BJ (cell line): ENCODE data around the gene DEFB131A. TPM values are rescaled to one million over a fixed set of nuclear protein-coding genes. Genes with fewer than 3 reads are reported as not detected.
"Not testable (repeated sequence)": the region's sequence is repeated elsewhere in the genome, so short reads cannot be mapped to it uniquely, and the experiment has no call there.

Experiments
- CTCF ChIA-PET: fragments of 350-600 bp; formaldehyde crosslinking; extraction: SDS; loops from one replicate; lab custom pipeline; 2021; ENCODE audit warnings: antibody characterized with exemption, inconsistent platforms; lab: Yijun Ruan, JAX
- POLR2A ChIA-PET: fragments of 300-600 bp; sonication (Branson Sonifier 250); formaldehyde crosslinking; extraction: SDS; loops from one replicate; lab custom pipeline; 2021; ENCODE audit warnings: antibody characterized with exemption; lab: Charles Lee
- DNase-seq: peaks from one replicate; pipeline ENCODE4 v3.0.0-alpha.2; 2011; ENCODE audit warnings: low read depth
- H3K27me3 ChIP-seq: 2 replicates; pipeline ENCODE4 v1.6.0; 2011; ENCODE audit warnings: low read length; ENCODE audit not compliant: control insufficient read depth, insufficient read depth
- H3K36me3 ChIP-seq: 2 replicates; pipeline ENCODE4 v1.5.1; 2011; ENCODE audit warnings: low read length; ENCODE audit not compliant: control insufficient read depth, insufficient read depth
- H3K4me3 ChIP-seq: 2 replicates; pipeline ENCODE4 v1.5.1; 2011; ENCODE audit warnings: low read depth, mild to moderate bottlenecking, control low read depth, low read length
- CTCF ChIP-seq: IDR thresholded peaks from 2 replicates; pipeline ENCODE4 v1.5.1; 2011; ENCODE audit warnings: low read depth, mild to moderate bottlenecking, control low read depth, inconsistent platforms, low read length, moderate library complexity; ENCODE audit not compliant: insufficient read depth
- polyA plus RNA-seq: library from polyadenylated mRNA; depleted of rRNA; stranded (reverse); fragments of >200 nt; gene quantifications from 2 replicates; pipeline ENCODE4 v1.2.3, GENCODE V29; 2011; rRNA removed
- small RNA-seq: library from RNA; depleted of rRNA; stranded (forward); fragments of <200 nt; gene quantifications from one replicate; pipeline ENCODE3, GENCODE V24; 2012; ENCODE audit warnings: low replicate concordance, low read depth; ENCODE audit not compliant: insufficient read length

The DEFB131A gene
- polyA plus RNA-seq, 1 experiment, result not detected

- peak; percentile 45 for TF ChIP-seq CTCF
- DNase-seq, H3K36me3 ChIP-seq, POLR2A ChIA-PET, H3K27me3 ChIP-seq, H3K4me3 ChIP-seq: not testable (repeated sequence)
- CTCF ChIA-PET, result interaction anchor here (1.2 to 1.6 kb wide), 2 partner anchors 37 to 159 kb away, joined by 3 read pairs; no protein-coding TSS in a partner anchor
Measured at GRCh38 chr4:9495443-9495842, 51.2 kb downstream of the DEFB131A start.

- H3K36me3 ChIP-seq, DNase-seq, H3K27me3 ChIP-seq, POLR2A ChIA-PET, CTCF ChIA-PET, H3K4me3 ChIP-seq: not testable (repeated sequence)
Measured at GRCh38 chr4:9497575-9498467, 53.6 kb downstream of the DEFB131A start.

GRCh38 chr4:9498468-9499040, 54.3 kb downstream of the DEFB131A start:
- CTCF ChIA-PET, result not testable (repeated sequence)

GRCh38 chr4:9499974-9500487, 55.8 kb downstream of the DEFB131A start:
- CTCF ChIA-PET, DNase-seq, POLR2A ChIA-PET: not testable (repeated sequence)

More at GRCh38 chr4:9498468-9499040, 54.3 kb downstream of the DEFB131A start:
- H3K36me3 ChIP-seq, DNase-seq, H3K27me3 ChIP-seq, H3K4me3 ChIP-seq, POLR2A ChIA-PET: not testable (repeated sequence)

More at GRCh38 chr4:9499974-9500487, 55.8 kb downstream of the DEFB131A start:
- not testable (repeated sequence) for H3K36me3 ChIP-seq, H3K27me3 ChIP-seq, H3K4me3 ChIP-seq

Small RNA genes lying within 50 kb of the gene (small RNA-seq; reads per million reads assigned to genes)
- not detected for gene RNA5SP153

Other genes with a start within 250 kb of the DEFB131A start
- gene USP17L10, start 233.8 kb upstream of the DEFB131A start, polyA plus RNA-seq, result not detected in 2 replicates
- not detected in 2 replicates for gene USP17L11, start 229.0 kb upstream of the DEFB131A start, polyA plus RNA-seq
- not detected in 2 replicates for gene USP17L12, start 224.3 kb upstream of the DEFB131A start, polyA plus RNA-seq
- not detected in 2 replicates for gene USP17L13, start 219.5 kb upstream of the DEFB131A start, polyA plus RNA-seq
- gene USP17L15, start 210.0 kb upstream of the DEFB131A start, polyA plus RNA-seq, result not detected in 2 replicates
- not detected in 2 replicates for gene USP17L17, start 200.5 kb upstream of the DEFB131A start, polyA plus RNA-seq
- gene USP17L18, start 195.8 kb upstream of the DEFB131A start, polyA plus RNA-seq, result not detected in 2 replicates
- not detected in 2 replicates for gene USP17L19, start 191.0 kb upstream of the DEFB131A start, polyA plus RNA-seq
- not detected in 2 replicates for gene USP17L20, start 186.3 kb upstream of the DEFB131A start, polyA plus RNA-seq
- gene USP17L21, start 181.5 kb upstream of the DEFB131A start, polyA plus RNA-seq, result not detected in 2 replicates
- gene USP17L22, start 176.8 kb upstream of the DEFB131A start, polyA plus RNA-seq, result not detected in 2 replicates
- not detected in 2 replicates for gene USP17L24, start 119.2 kb upstream of the DEFB131A start, polyA plus RNA-seq
- not detected in 2 replicates for gene USP17L25, start 114.5 kb upstream of the DEFB131A start, polyA plus RNA-seq
- not detected in 2 replicates for gene USP17L26, start 109.8 kb upstream of the DEFB131A start, polyA plus RNA-seq
- not detected in 2 replicates for gene USP17L5, start 105.0 kb upstream of the DEFB131A start, polyA plus RNA-seq
- not detected in 2 replicates for gene USP17L27, start 100.3 kb upstream of the DEFB131A start, polyA plus RNA-seq
- gene USP17L28, start 95.5 kb upstream of the DEFB131A start, polyA plus RNA-seq, result not detected in 2 replicates
- gene USP17L29, start 90.8 kb upstream of the DEFB131A start, polyA plus RNA-seq, result not detected in 2 replicates
- gene USP17L30, start 81.3 kb upstream of the DEFB131A start, polyA plus RNA-seq, result not detected in 2 replicates